Activated CD8-positive, alpha-beta memory T cell treated with anti-CD3 and anti-CD28 coated beads, Interleukin-2, amount 50 U/mL, for 24 hours (primary cell): ENCODE results near the gene RAB17.

ENCODE experiments used
- DNase-seq: peaks from one replicate; pipeline ENCODE4 v3.0.0-alpha.2; 2020; ENCODE audit errors: extremely low read depth

Gene RAB17

GRCh38 chr2:237576974-237577373, 13.6 kb downstream of the RAB17 start:
- no peak for DNase-seq

GRCh38 chr2:237575869-237576862, 14.4 kb downstream of the RAB17 start:
- no peak for DNase-seq

GRCh38 chr2:237574894-237575868, 15.4 kb downstream of the RAB17 start:
- DNase-seq, result no peak

GRCh38 chr2:237574467-237574866, 16.1 kb downstream of the RAB17 start:
- DNase-seq, result no peak

GRCh38 chr2:237573721-237574415, 16.7 kb downstream of the RAB17 start:
- no peak for DNase-seq

GRCh38 chr2:237572742-237573101, 17.8 kb downstream of the RAB17 start:
- DNase-seq, result no peak

GRCh38 chr2:237572021-237572741, 18.4 kb downstream of the RAB17 start:
- DNase-seq, result peak; percentile 68

GRCh38 chr2:237571551-237571950, 19.0 kb downstream of the RAB17 start:
- DNase-seq, result no peak

GRCh38 chr2:237570776-237571335, 19.7 kb downstream of the RAB17 start:
- no peak for DNase-seq

GRCh38 chr2:237569896-237570295, 20.6 kb downstream of the RAB17 start:
- DNase-seq, result no peak

- DNase-seq, result no peak
These were observed 21.5 kb downstream of the RAB17 start for GRCh38 chr2:237569041-237569440.

- no peak for DNase-seq
These were observed 22.3 kb downstream of the RAB17 start for GRCh38 chr2:237568121-237568660.

GRCh38 chr2:237567276-237568029, 23.1 kb downstream of the RAB17 start:
- no peak for DNase-seq

GRCh38 chr2:237566401-237567235, 23.9 kb downstream of the RAB17 start, which contains the start of gene PRLH:
PRLH (plus strand) TSS chr2:237566574; CDS start chr2:237566574, 0 bp downstream.
- no peak for DNase-seq

- no peak for DNase-seq
These were observed 24.6 kb downstream of the RAB17 start for GRCh38 chr2:237565974-237566373.

GRCh38 chr2:237564526-237565131, 25.9 kb downstream of the RAB17 start:
- no peak for DNase-seq

GRCh38 chr2:237563816-237564215, 26.7 kb downstream of the RAB17 start:
- no peak for DNase-seq

- DNase-seq, result no peak
These were observed 29.3 kb downstream of the RAB17 start for GRCh38 chr2:237561221-237561620.
